ENCODE data around the gene HOXD10. TPM values are rescaled to one million over a fixed set of nuclear protein-coding genes. Genes with fewer than 3 reads are reported as not detected.

The HOXD10 gene
- polyA plus RNA-seq, 1 donor: 0.18 TPM

DNA sequence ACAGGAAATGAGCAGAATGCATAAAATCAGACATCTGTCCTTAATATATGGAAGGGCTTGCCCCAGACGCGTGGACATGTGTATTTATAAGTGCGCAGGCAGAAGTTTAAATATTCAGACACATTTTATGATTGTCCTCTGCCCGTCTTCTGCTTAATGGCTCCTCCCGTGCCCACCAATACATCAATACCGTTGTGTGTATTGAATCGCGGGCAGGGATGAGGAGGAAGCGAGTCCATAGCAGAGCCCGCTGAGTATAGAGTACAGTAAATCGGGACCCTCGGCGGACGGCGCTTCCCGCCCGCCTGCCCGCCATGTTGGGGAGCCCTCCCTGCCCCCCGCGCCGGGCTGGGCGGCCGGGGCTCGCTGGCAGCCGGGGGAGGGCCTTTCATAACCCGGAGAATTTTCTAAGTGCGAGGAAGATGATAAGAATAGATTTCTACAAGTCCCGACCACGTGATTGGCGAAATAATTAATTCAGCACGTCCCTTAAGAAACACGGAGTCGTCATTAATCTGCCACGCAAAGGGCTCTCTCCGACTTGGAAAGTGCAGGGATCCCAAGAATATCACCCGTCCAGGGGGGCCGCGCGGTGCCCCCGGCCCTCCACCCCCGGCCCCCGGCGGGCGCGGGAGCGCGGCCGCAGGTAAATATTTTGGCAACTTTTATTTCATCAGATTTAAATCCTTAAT is 40.4 kb downstream of the HOXD10 start, which contains the start of gene HOXD3:
Gene HOXD3 (plus strand): TSS at position 501 of the 692 bp plus-strand sequence. CDS start 11,808 bp downstream, outside the sequence.
- no peak for DNase-seq
- peaks cover 4% of the 10 kb centered on the region for H3K4me1 ChIP-seq (ENCODE audit: control insufficient read depth, insufficient read depth, low read length)
- peak within 1 kb of the TSS; percentile 32 for H3K27ac ChIP-seq (ENCODE audit: low read length)
- WGBS (ENCODE audit: insufficient coverage, low lambda C conversion rate): no CpG with 5 or more reads among the region's 48 CpGs
- peaks cover 8% of the 10 kb centered on the region for H3K9me3 ChIP-seq (ENCODE audit: control insufficient read depth, low read depth, low read length)
- no peaks in the 10 kb centered on the region for H3K36me3 ChIP-seq (ENCODE audit: control insufficient read depth, insufficient read depth, low read length)
- peaks cover 97% of the 10 kb centered on the region for H3K27me3 ChIP-seq (ENCODE audit: control insufficient read depth, insufficient read depth, low read length)
- peak within 1 kb of the TSS; percentile 30 for H3K4me3 ChIP-seq (ENCODE audit: low read length)

DNA sequence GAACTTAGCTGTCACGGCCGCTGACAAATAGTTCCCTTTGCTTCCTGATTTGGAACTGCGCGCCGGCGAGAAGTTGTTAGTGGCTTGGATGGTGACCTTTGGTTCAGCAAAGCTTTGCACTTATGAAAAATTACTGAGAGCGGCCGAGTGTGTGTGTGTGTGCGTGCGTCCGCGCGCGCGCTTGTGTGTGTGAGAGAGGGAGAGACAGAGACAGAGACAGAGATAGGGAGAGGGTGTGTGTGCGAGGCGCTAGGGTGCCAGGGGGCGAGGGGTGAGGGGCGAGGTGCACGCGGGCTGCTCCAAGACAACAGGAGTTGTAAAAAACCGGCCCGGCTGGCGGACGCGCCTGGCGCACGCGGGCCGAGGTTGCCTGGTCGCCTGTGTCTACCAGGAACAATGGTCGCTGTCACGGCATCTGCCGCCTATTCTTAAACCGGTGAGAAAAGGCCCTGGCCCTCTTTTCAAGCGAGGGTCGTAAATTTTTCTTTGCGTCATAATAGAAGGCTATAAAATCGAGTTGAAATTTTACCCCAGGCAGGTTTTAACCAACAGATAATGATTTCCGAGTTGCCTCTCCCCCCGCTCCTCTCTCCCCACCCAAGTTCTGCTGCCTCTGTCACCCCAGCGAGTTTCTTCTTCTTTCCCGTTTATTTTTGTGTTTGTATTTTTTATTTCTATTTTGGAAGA is 41.1 kb downstream of the HOXD10 start:
- peak in 1 of 2 donors; percentile 65 for DNase-seq
- H3K27ac ChIP-seq (ENCODE audit: low read length): peak overlapping the region; percentile 14
- WGBS (ENCODE audit: insufficient coverage, low lambda C conversion rate): no CpG with 5 or more reads among the region's 43 CpGs
- peaks cover 4% of the 10 kb centered on the region for H3K4me1 ChIP-seq (ENCODE audit: control insufficient read depth, insufficient read depth, low read length)
- peak overlapping the region; percentile 30 for H3K4me3 ChIP-seq (ENCODE audit: low read length)
- peaks cover 8% of the 10 kb centered on the region for H3K9me3 ChIP-seq (ENCODE audit: control insufficient read depth, low read depth, low read length)
- peaks cover 97% of the 10 kb centered on the region for H3K27me3 ChIP-seq (ENCODE audit: control insufficient read depth, insufficient read depth, low read length)
- H3K36me3 ChIP-seq (ENCODE audit: control insufficient read depth, insufficient read depth, low read length): no peaks in the 10 kb centered on the region

DNA sequence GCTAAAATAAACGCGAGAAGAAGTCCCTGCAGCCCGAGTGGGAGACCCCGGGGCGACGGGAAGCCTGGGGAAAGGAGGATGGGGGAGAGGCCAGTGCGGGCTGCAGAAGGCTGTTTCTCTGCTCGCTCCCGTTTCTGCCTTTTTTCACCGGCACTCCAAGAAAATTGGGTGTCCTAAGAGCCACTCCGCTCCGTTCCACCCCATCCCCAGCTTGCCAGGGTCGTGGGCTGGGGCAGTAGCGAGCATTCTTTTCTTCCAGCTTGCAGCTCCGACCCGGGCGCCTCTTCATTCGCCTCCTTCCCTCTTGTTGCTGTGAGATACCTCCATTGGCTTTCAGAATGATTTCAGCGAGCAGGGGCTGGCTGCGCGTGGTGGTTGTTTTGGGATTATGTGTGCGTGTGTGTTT is 41.6 kb downstream of the HOXD10 start:
- H3K27ac ChIP-seq (ENCODE audit: low read length): peak overlapping the region; percentile 14
- peaks cover 98% of the 10 kb centered on the region for H3K27me3 ChIP-seq (ENCODE audit: control insufficient read depth, insufficient read depth, low read length)
- H3K9me3 ChIP-seq (ENCODE audit: control insufficient read depth, low read depth, low read length): peaks cover 11% of the 10 kb centered on the region
- H3K36me3 ChIP-seq (ENCODE audit: control insufficient read depth, insufficient read depth, low read length): no peaks in the 10 kb centered on the region
- DNase-seq: no peak
- no CpG with 5 or more reads among the region's 22 CpGs for WGBS (ENCODE audit: insufficient coverage, low lambda C conversion rate)
- H3K4me1 ChIP-seq (ENCODE audit: control insufficient read depth, insufficient read depth, low read length): peaks cover 6% of the 10 kb centered on the region
- H3K4me3 ChIP-seq (ENCODE audit: low read length): peak overlapping the region; percentile 30

DNA sequence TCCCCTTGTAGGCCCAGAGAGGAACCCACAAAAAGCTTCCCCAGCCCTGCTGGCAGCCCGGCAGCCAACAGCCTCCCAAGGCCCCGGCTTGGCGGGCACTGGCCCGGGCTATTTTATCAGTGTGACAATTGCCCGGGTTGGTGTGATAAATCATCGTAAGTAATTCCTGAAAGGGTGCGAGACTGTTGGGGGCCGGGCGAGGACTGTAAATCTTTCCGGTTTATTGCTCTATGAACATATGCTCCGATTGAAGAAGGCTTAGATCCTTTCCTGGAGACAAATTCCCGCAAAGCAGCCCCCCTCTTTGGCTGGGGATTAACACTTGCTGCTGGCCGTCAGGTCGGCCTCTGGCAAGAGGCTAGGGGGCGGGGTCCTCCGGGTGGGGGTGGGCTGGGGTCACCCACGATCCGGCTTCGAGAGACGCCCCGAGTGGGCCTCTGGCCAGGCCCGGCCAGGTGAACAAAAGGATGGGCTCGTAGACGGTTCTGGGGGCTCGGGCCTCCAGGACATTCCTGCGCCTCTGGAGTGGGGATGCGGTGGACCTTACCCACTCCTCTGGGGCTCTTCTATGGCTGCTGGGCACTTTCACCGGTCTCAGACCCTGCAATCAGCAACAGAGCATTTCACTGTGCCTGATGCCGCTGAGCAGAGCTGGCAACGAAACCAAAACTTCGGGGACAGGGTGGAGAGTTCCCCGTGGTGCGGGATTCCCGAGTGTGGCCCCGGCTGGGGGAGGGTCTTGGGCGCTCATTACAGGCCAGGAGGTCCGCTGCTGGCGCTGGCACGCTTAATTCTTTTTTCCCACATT is 42.5 kb downstream of the HOXD10 start:
- Histone ChIP-seq H3K27ac (ENCODE audit: low read length) (no peak overlapping the region), H3K27me3 (ENCODE audit: control insufficient read depth, insufficient read depth, low read length) (peaks cover 100% of the 10 kb centered on the region), H3K4me3 (ENCODE audit: low read length) (no peak overlapping the region), H3K9me3 (ENCODE audit: control insufficient read depth, low read depth, low read length) (peaks cover 11% of the 10 kb centered on the region), H3K36me3 (ENCODE audit: control insufficient read depth, insufficient read depth, low read length) (no peaks in the 10 kb centered on the region), H3K4me1 (ENCODE audit: control insufficient read depth, insufficient read depth, low read length) (peaks cover 6% of the 10 kb centered on the region)
- WGBS (ENCODE audit: insufficient coverage, low lambda C conversion rate): no CpG with 5 or more reads among the region's 39 CpGs
- DNase-seq: no peak

DNA sequence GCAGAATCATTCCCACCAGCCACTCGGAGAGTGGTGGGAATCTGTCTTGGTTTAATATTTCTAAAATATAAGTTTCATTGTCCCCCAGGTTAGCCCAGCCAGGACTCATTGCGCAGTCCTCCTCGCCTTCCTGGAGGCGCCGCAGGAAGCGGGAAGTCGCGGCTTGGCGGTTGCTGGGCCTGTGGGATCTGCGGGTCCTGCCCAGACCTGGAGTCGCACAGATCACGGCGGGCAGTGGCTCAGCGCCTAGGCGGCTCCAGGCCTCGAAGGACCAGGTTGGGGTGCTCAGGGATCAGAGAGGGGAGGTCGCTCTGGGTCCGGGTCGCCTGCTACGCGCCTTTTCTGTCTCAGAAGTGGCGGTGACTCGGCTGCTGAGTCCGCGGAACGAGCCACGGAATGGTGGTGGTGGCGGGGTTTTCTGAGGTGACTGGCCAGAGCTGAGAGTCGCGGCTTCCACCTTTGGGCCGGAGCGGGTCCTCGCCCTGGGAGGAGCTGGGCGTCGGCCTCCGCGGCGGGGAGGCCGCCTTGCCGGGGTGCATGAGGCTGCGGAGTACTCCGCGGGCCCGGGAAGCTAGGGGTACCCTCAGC is 43.2 kb downstream of the HOXD10 start:
- Histone ChIP-seq H3K9me3 (ENCODE audit: control insufficient read depth, low read depth, low read length) (peaks cover 15% of the 10 kb centered on the region), H3K27ac (ENCODE audit: low read length) (peak overlapping the region; percentile 38), H3K4me3 (ENCODE audit: low read length) (no peak overlapping the region), H3K4me1 (ENCODE audit: control insufficient read depth, insufficient read depth, low read length) (peaks cover 8% of the 10 kb centered on the region), H3K36me3 (ENCODE audit: control insufficient read depth, insufficient read depth, low read length) (no peaks in the 10 kb centered on the region), H3K27me3 (ENCODE audit: control insufficient read depth, insufficient read depth, low read length) (peaks cover 100% of the 10 kb centered on the region)
- WGBS (ENCODE audit: insufficient coverage, low lambda C conversion rate): no CpG with 5 or more reads among the region's 44 CpGs
- no peak for DNase-seq

DNA sequence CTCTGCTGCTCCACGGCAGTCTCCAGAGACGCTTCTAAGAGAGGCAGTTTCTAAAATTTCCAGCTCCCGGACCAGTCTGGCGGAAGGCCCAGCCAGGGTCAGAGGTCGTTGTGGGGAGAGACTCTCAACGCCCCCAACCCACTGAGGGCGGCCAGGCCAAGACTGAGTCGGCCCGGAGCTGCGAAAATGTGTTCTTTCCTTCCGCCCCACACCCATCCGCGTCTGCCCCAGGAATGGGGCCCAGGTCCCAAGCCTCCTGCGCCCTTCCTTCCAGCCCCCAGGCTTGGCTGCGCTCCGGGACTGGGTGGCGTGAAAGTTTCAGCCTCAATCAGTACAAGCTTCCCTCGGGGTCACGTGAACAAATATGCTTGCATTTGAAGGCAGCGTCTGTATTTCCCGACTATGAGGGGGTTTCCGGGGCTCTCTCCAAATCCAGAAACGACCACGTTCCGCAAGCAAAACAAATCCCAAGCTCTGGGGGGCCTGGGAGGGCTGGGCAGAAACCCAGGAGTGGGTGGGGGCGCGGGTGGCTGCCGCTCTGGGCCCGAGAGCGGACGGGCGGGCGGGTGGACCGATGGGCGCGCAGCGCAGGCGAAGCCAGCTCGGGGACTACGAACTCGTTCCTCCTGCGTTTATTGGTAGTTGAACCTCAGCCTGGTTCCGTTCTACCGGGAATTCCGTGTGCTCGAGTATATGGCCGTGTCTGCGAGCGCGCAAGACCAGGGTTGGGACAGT is 43.8 kb downstream of the HOXD10 start:
- DNase-seq: no peak
- Histone ChIP-seq H3K4me3 (ENCODE audit: low read length) (peak overlapping the region; percentile 13), H3K4me1 (ENCODE audit: control insufficient read depth, insufficient read depth, low read length) (peaks cover 10% of the 10 kb centered on the region), H3K27me3 (ENCODE audit: control insufficient read depth, insufficient read depth, low read length) (peaks cover 100% of the 10 kb centered on the region), H3K9me3 (ENCODE audit: control insufficient read depth, low read depth, low read length) (peaks cover 20% of the 10 kb centered on the region), H3K36me3 (ENCODE audit: control insufficient read depth, insufficient read depth, low read length) (no peaks in the 10 kb centered on the region), H3K27ac (ENCODE audit: low read length) (peak overlapping the region; percentile 38)
- WGBS (ENCODE audit: insufficient coverage, low lambda C conversion rate): 47% methylated on average over 10 of the region's 50 CpGs

DNA sequence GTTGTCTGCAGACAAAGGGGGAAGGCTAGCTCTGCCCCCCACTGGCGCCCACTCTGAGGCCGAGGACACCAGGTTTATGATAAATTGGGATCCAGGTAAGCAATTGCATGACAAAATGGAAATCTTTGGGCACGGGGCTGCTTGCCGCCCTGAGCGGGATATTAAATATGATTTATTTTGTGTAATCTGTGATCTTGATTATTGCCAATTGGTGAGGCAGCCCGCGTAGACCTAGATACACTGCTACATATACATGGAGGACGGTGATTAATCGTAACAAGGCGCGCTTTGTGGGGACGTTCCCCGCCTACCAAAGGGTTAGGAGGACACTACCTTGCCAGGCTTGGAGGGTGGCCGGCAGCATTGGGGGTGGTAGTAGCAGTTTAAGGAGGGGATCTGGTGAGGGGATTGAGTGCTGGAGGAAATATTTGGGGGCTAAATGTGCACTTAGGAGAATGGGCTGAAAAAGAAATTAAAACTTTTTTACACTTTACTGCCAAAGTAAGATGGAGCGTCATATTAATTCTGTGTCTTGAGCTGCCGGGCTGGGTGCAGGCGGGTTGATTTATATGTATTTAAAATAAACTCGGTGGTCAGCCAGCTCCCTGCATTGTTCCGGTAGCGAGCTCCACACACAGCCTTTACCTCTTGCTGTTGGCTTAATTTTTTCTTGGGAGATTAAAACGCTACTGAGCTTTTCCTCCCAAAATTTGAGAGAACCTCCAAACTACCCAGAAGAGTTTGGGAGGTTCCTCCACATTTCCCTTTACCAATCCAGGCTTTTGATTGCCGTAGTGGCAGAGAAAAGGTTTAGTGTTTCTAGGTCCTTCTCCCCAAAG is 44.6 kb downstream of the HOXD10 start:
- no peaks in the 10 kb centered on the region for H3K36me3 ChIP-seq (ENCODE audit: control insufficient read depth, insufficient read depth, low read length)
- no peak for DNase-seq
- peaks cover 10% of the 10 kb centered on the region for H3K4me1 ChIP-seq (ENCODE audit: control insufficient read depth, insufficient read depth, low read length)
- H3K4me3 ChIP-seq (ENCODE audit: low read length): peak overlapping the region; percentile 4
- H3K27ac ChIP-seq (ENCODE audit: low read length): peak overlapping the region; percentile 40
- H3K27me3 ChIP-seq (ENCODE audit: control insufficient read depth, insufficient read depth, low read length): peaks cover 100% of the 10 kb centered on the region
- no CpG with 5 or more reads among the region's 22 CpGs for WGBS (ENCODE audit: insufficient coverage, low lambda C conversion rate)
- peaks cover 20% of the 10 kb centered on the region for H3K9me3 ChIP-seq (ENCODE audit: control insufficient read depth, low read depth, low read length)

DNA sequence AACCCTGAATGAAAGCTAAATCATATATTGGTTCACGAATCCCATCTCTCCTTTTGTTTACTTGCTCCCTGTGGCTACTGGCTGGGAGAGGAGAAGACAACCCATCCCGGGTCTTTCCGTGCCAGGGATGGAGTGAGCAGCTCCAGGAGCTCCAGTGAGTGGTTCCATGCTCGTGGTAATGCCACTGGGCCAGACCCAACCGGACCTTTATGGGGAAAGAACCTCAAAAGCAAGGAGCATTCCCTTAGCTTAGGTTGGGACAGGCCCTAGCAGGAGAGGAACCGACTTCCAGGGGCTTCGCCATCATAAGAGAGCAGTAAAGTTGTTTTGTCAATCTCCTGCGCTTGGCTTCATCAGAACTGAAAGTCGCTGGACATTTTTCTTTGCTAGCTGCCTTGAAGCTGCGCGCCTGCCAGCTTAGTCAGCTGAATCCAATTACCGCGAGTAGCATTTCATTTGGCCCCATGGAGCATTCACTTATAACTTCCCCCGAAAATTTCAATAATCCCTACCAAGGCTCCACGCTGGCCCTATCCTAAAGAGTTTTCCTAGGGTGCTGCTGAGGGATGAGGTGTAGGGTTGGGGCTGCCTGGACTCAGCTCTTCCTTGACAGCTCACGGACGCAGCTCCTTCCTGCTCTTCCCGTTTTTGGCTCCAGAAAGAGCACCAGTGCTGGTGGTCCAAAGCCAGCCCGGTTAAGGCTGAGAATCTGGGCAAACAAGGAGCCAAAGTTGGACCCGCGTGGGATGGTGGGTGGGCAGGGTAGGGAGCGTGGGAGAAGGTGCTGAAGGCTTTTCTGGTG is 45.4 kb downstream of the HOXD10 start:
- Histone ChIP-seq H3K9me3 (ENCODE audit: control insufficient read depth, low read depth, low read length) (peaks cover 20% of the 10 kb centered on the region), H3K36me3 (ENCODE audit: control insufficient read depth, insufficient read depth, low read length) (no peaks in the 10 kb centered on the region), H3K27ac (ENCODE audit: low read length) (peak overlapping the region; percentile 40), H3K27me3 (ENCODE audit: control insufficient read depth, insufficient read depth, low read length) (peaks cover 98% of the 10 kb centered on the region), H3K4me3 (ENCODE audit: low read length) (no peak overlapping the region), H3K4me1 (ENCODE audit: control insufficient read depth, insufficient read depth, low read length) (peaks cover 10% of the 10 kb centered on the region)
- no CpG with 5 or more reads among the region's 22 CpGs for WGBS (ENCODE audit: insufficient coverage, low lambda C conversion rate)
- DNase-seq: no peak

All from large intestine (tissue), 3 donors.